A549 (cell line): ENCODE results near the gene EIF2B2. TPM values are rescaled to one million over a fixed set of nuclear protein-coding genes. Genes with fewer than 3 reads are reported as not detected.

Experiments
- ATAC-seq, 2 experiments: fragments of 200-7000 bp in 1 of 2; fragments of >200 bp in 1 of 2; cut with Nextera tagmentation in 1 of 2; cut with Tn5 transposase in 1 of 2; 3 replicates each; pipeline versions ENCODE4 v1.8.0 to v1.9.1; 2018 to 2020; ENCODE audit warnings: mild to moderate bottlenecking in 1 of 2, moderate library complexity in 1 of 2
- CTCF ChIA-PET: fragments of 300-600 bp; sonication (Branson Sonifier 250); formaldehyde crosslinking; extraction: SDS; loops from one replicate; lab custom pipeline; 2021; ENCODE audit warnings: antibody characterized with exemption, inconsistent platforms; lab: Yijun Ruan, JAX
- POLR2A ChIA-PET: fragments of 350-600 bp; formaldehyde crosslinking; extraction: SDS; loops from one replicate; lab custom pipeline; 2021; ENCODE audit warnings: antibody characterized with exemption, inconsistent platforms; lab: Yijun Ruan, JAX
- DNase-seq, 2 experiments: peaks; one replicate each; pipeline versions ENCODE4 v3.0.0 to v3.0.0-alpha.2; 2011 to 2016; ENCODE audit warnings: low read depth in 1 of 2, low spot score in 1 of 2
- FAIRE-seq: peaks from 2 replicates; lab custom pipeline; 2011; peaks lifted over from hg19 to GRCh38; lab: Jason Lieb, UNC
- H3K27ac ChIP-seq, 2 experiments: fragments of >200 bp; sonication (Bioruptor Twin); formaldehyde crosslinking; 3 replicates each; pipeline ENCODE4 v1.5.1; 2016 to 2017
- H3K4me1 ChIP-seq: fragments of >200 bp; sonication (Bioruptor Twin); formaldehyde crosslinking; 3 replicates; pipeline ENCODE4 v1.6.1; 2016
- H3K4me2 ChIP-seq: fragments of >200 bp; sonication (Bioruptor Twin); formaldehyde crosslinking; 3 replicates; pipeline ENCODE4 v1.6.1; 2016
- H3K4me3 ChIP-seq: fragments of >200 bp; sonication (Bioruptor Twin); formaldehyde crosslinking; 3 replicates; pipeline ENCODE4 v1.5.1; 2016
- H3K9me3 ChIP-seq: fragments of >200 bp; sonication (Bioruptor Twin); formaldehyde crosslinking; 3 replicates; pipeline ENCODE4 v1.6.1; 2016
- CBX8 ChIP-seq: fragments of 200-600 bp; sonication (generic); IDR thresholded peaks from 2 replicates; pipeline ENCODE4 v1.6.1; 2016
- CHD4 ChIP-seq: fragments of 200-600 bp; sonication (generic); IDR thresholded peaks from 2 replicates; pipeline ENCODE4 v1.6.1; 2016; ENCODE audit warnings: antibody characterized with exemption, mild to moderate bottlenecking, borderline replicate concordance
- EHF ChIP-seq: fragments of 250-450 bp; sonication (Bioruptor Pico); IDR thresholded peaks from 2 replicates; pipeline ENCODE4 v1.5.0; 2020; ENCODE audit warnings: mild to moderate bottlenecking
- ESRRA ChIP-seq: fragments of 150-350 bp; IDR thresholded peaks from 2 replicates; pipeline ENCODE4 v1.6.1; 2014; ENCODE audit warnings: mild to moderate bottlenecking, low read length, borderline replicate concordance
- FOSL2 ChIP-seq, 2 experiments: fragments of 450-650 bp in 1 of 2; fragments of >200 bp in 1 of 2; sonication (Bioruptor Twin) in 1 of 2; formaldehyde crosslinking; IDR thresholded peaks; 2 replicates each; pipeline versions ENCODE4 v1.5.0 to v1.6.1; 2016 to 2020; ENCODE audit warnings: mild to moderate bottlenecking in 1 of 2, moderate library complexity in 1 of 2
- GATA3 ChIP-seq: IDR thresholded peaks from 2 replicates; pipeline ENCODE4 v1.6.1; 2012; ENCODE audit warnings: borderline replicate concordance
- HEYL ChIP-seq: fragments of 250-450 bp; sonication (Bioruptor Pico); IDR thresholded peaks from 2 replicates; pipeline ENCODE4 v1.8.0; 2021; ENCODE audit warnings: mild to moderate bottlenecking, moderate library complexity
- MAFK ChIP-seq: fragments of 450-650 bp; IDR thresholded peaks from 2 replicates; pipeline ENCODE4 v1.6.1; 2014; ENCODE audit not compliant: partially characterized antibody
- NFE2L2 ChIP-seq: fragments of 150-350 bp; conservative IDR thresholded peaks from 2 replicates; pipeline ENCODE4 v1.6.1; 2014; ENCODE audit warnings: low read length
- PHF8 ChIP-seq: fragments of 200-600 bp; sonication (generic); IDR thresholded peaks from 2 replicates; pipeline ENCODE4 v1.6.1; 2016; ENCODE audit warnings: low read depth, mild to moderate bottlenecking, antibody characterized with exemption, moderate library complexity, borderline replicate concordance
- RAD21 ChIP-seq, 2 experiments: fragments of >200 bp in 1 of 2; sonication (Bioruptor Twin) in 1 of 2; formaldehyde crosslinking in 1 of 2; IDR thresholded peaks in 1 of 2; conservative IDR thresholded peaks in 1 of 2; 2 replicates in 1 of 2; 3 replicates in 1 of 2; pipeline ENCODE4 v1.6.1; 2012 to 2018; ENCODE audit warnings: inconsistent platforms in 1 of 2
- SREBF2 ChIP-seq: fragments of 450-650 bp; IDR thresholded peaks from 2 replicates; pipeline ENCODE4 v1.6.1; 2014; ENCODE audit warnings: mild to moderate bottlenecking, moderate library complexity
- TP53 ChIP-seq: fragments of 250-450 bp; sonication (Bioruptor Pico); IDR thresholded peaks from 2 replicates; pipeline ENCODE4 v1.5.0; 2021; ENCODE audit warnings: mild to moderate bottlenecking, moderate library complexity
- ZSCAN20 ChIP-seq: fragments of 250-450 bp; sonication (Bioruptor Pico); IDR thresholded peaks from 2 replicates; pipeline ENCODE4 v1.8.0; 2022; ENCODE audit warnings: mild to moderate bottlenecking, moderate library complexity
- WGBS: methylation state at CpG from one replicate; pipeline ENCODE4 v1.1.6; 2017; ENCODE audit errors: missing lambda C conversion rate; 5-methylcytosine and 5-hydroxymethylcytosine counted together
- polyA plus RNA-seq, 4 experiments: library from polyadenylated mRNA; depleted of rRNA in 3 of 4; stranded (reverse); fragments of >200 nt; fragmentation: RNase III in 1 of 4; extraction: RNeasy Plus Mini Kit Qiagen cat#74134 plus additional on column Dnase treatment in 1 of 4; gene quantifications; 2 replicates in 3 of 4; 3 replicates in 1 of 4; pipeline ENCODE4 v1.2.3, GENCODE V29; 2011 to 2017
- small RNA-seq, 6 experiments: library from RNA; depleted of rRNA; stranded (forward); fragments of <200 nt; gene quantifications; one replicate each; pipeline ENCODE3, GENCODE V24; 2012
- TF ChIP-seq, protein P1 (sequence below): fragments of >200 bp; sonication (Bioruptor Twin); formaldehyde crosslinking; IDR thresholded peaks from 3 replicates; pipeline ENCODE4 v1.5.1; 2016

EIF2B2 gene
- polyA plus RNA-seq, 2 of the 4 experiments (the other 2 are of a cell fraction) = 88.4 to 116 TPM

DNA sequence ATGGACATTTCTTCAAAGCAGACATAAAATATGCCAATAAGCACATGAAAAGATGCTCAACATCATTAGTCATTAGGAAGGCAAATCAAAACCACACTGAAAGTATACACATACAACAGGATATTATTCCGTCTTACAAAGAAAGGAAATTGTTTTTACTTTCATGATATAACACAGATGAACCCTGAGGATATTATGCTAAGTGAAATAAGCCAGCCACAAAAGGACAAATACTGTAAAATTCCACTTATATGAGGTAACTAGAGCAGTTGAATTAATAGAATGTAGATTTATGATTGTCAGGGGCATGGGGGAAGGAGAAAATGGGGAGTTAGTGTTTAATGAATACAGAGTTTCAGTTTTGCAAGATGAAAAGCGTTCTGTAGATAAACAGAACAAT is 56.9 kb downstream of the EIF2B2 start (continued):
- no peak for TF ChIP-seq EHF (CRISPR knock-in tag)
- TF ChIP-seq NFE2L2 = no peak

- Histone ChIP-seq H3K27ac (no peak overlapping the region), H3K4me2 (no peak overlapping the region), H3K4me1 (peaks cover 8% of the 10 kb centered on the region; the same call in 2 of the 3 replicates), H3K9me3 (no peaks in the 10 kb centered on the region), H3K4me3 (no peak overlapping the region)
- FAIRE-seq (no peak), DNase-seq (no peak), ATAC-seq (no peak)
- WGBS = 63% methylated on average over 2 of the region's 2 CpGs
- TF ChIP-seq MAFK (no peak), FOSL2 (IDR thresholded peaks at IDR 0.05) (no peak), FOSL2 (CRISPR knock-in tag; IDR thresholded peaks at IDR 0.05) (no peak), TP53 (CRISPR knock-in tag) (no peak), CHD4 (no peak), PHF8 (no peak), RAD21 (conservative IDR thresholded peaks at IDR 0.05 in 1 of 2, IDR thresholded peaks at IDR 0.05 in 1 of 2) (no peak), CBX8 (no peak), ZSCAN20 (CRISPR knock-in tag) (no peak), GATA3 (no peak), NFE2L2 (no peak), SREBF2 (no peak), ESRRA (no peak), HEYL (no peak)
- TF ChIP-seq, protein P1, sequence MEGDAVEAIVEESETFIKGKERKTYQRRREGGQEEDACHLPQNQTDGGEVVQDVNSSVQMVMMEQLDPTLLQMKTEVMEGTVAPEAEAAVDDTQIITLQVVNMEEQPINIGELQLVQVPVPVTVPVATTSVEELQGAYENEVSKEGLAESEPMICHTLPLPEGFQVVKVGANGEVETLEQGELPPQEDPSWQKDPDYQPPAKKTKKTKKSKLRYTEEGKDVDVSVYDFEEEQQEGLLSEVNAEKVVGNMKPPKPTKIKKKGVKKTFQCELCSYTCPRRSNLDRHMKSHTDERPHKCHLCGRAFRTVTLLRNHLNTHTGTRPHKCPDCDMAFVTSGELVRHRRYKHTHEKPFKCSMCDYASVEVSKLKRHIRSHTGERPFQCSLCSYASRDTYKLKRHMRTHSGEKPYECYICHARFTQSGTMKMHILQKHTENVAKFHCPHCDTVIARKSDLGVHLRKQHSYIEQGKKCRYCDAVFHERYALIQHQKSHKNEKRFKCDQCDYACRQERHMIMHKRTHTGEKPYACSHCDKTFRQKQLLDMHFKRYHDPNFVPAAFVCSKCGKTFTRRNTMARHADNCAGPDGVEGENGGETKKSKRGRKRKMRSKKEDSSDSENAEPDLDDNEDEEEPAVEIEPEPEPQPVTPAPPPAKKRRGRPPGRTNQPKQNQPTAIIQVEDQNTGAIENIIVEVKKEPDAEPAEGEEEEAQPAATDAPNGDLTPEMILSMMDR = no peak
- CTCF ChIA-PET = no interaction called here
- POLR2A ChIA-PET = no interaction called here
Measured at GRCh38 chr14:75060420-75060819, 57.7 kb downstream of the EIF2B2 start.

Small RNAs within 50 kb of the gene (small RNA-seq; reads per million reads assigned to genes)
- gene RNU6-689P = 0 reads per million in 6 experiments

Other genes with a start within 250 kb of the EIF2B2 start
- 20.3 and 25.3 TPM in 2 replicates for gene YLPM1, start 239.6 kb upstream of the EIF2B2 start, polyA plus RNA-seq (2011; rRNA removed)
- gene YLPM1, start 239.6 kb upstream of the EIF2B2 start, polyA plus RNA-seq (2017; fragmentation: RNase III; extraction: RNeasy Plus Mini Kit Qiagen cat#74134 plus additional on column Dnase treatment) = 37.8 to 39.1 TPM (median 37.9 TPM) in 3 replicates
- not detected in 2 replicates for gene PROX2, start 126.8 kb upstream of the EIF2B2 start, polyA plus RNA-seq (2011; rRNA removed)
- not detected in 3 replicates for gene PROX2, start 126.8 kb upstream of the EIF2B2 start, polyA plus RNA-seq (2017; fragmentation: RNase III; extraction: RNeasy Plus Mini Kit Qiagen cat#74134 plus additional on column Dnase treatment)
- 129 and 137 TPM in 2 replicates for gene DLST, start 121.0 kb upstream of the EIF2B2 start, polyA plus RNA-seq (2011; rRNA removed)
- gene DLST, start 121.0 kb upstream of the EIF2B2 start, polyA plus RNA-seq (2017; fragmentation: RNase III; extraction: RNeasy Plus Mini Kit Qiagen cat#74134 plus additional on column Dnase treatment) = 102 to 113 TPM (median 102 TPM) in 3 replicates
- gene RPS6KL1, start 79.7 kb upstream of the EIF2B2 start, polyA plus RNA-seq (2011; rRNA removed) = 0.32 and 0.40 TPM in 2 replicates
- gene RPS6KL1, start 79.7 kb upstream of the EIF2B2 start, polyA plus RNA-seq (2017; fragmentation: RNase III; extraction: RNeasy Plus Mini Kit Qiagen cat#74134 plus additional on column Dnase treatment) = 0.71 to 1.2 TPM (median 0.99 TPM) in 3 replicates
- gene PGF, start 47.3 kb upstream of the EIF2B2 start, polyA plus RNA-seq (2011; rRNA removed) = 0.52 and 0.63 TPM in 2 replicates
- gene PGF, start 47.3 kb upstream of the EIF2B2 start, polyA plus RNA-seq (2017; fragmentation: RNase III; extraction: RNeasy Plus Mini Kit Qiagen cat#74134 plus additional on column Dnase treatment) = 1.1 to 1.2 TPM (median 1.1 TPM) in 3 replicates
- gene MLH3, start 48.5 kb downstream of the EIF2B2 start, polyA plus RNA-seq (2011; rRNA removed) = 30.8 and 32.3 TPM in 2 replicates
- gene MLH3, start 48.5 kb downstream of the EIF2B2 start, polyA plus RNA-seq (2017; fragmentation: RNase III; extraction: RNeasy Plus Mini Kit Qiagen cat#74134 plus additional on column Dnase treatment) = 15.2 to 16.2 TPM (median 16.0 TPM) in 3 replicates
- 26.5 and 36.7 TPM in 2 replicates for gene ACYP1, start 61.1 kb downstream of the EIF2B2 start, polyA plus RNA-seq (2011; rRNA removed)
- gene ACYP1, start 61.1 kb downstream of the EIF2B2 start, polyA plus RNA-seq (2017; fragmentation: RNase III; extraction: RNeasy Plus Mini Kit Qiagen cat#74134 plus additional on column Dnase treatment) = 30.0 to 34.3 TPM (median 33.3 TPM) in 3 replicates
- gene ZC2HC1C, start 66.7 kb downstream of the EIF2B2 start, polyA plus RNA-seq (2011; rRNA removed) = 2.4 and 2.7 TPM in 2 replicates
- gene ZC2HC1C, start 66.7 kb downstream of the EIF2B2 start, polyA plus RNA-seq (2017; fragmentation: RNase III; extraction: RNeasy Plus Mini Kit Qiagen cat#74134 plus additional on column Dnase treatment) = 2.7 to 3.9 TPM (median 2.8 TPM) in 3 replicates
- 75.9 and 79.7 TPM in 2 replicates for gene NEK9, start 124.1 kb downstream of the EIF2B2 start, polyA plus RNA-seq (2011; rRNA removed)
- gene NEK9, start 124.1 kb downstream of the EIF2B2 start, polyA plus RNA-seq (2017; fragmentation: RNase III; extraction: RNeasy Plus Mini Kit Qiagen cat#74134 plus additional on column Dnase treatment) = 44.3 to 51.1 TPM (median 49.4 TPM) in 3 replicates
- 354 and 378 TPM in 2 replicates for gene TMED10, start 173.7 kb downstream of the EIF2B2 start, polyA plus RNA-seq (2011; rRNA removed)
- gene TMED10, start 173.7 kb downstream of the EIF2B2 start, polyA plus RNA-seq (2017; fragmentation: RNase III; extraction: RNeasy Plus Mini Kit Qiagen cat#74134 plus additional on column Dnase treatment) = 275 to 294 TPM (median 290 TPM) in 3 replicates